ENCODE measurements around the gene EHMT1. TPM values are rescaled to one million over a fixed set of nuclear protein-coding genes. Genes with fewer than 3 reads are reported as not detected.
A peak's percentile ranks its signal among the peaks of the same experiment; 100 is the strongest.

The EHMT1 gene
- total RNA-seq, 2 donors from 2014 or later, result 93.1 to 184 TPM

GRCh38 chr9:137671721-137672120 is 52.9 kb downstream of the EHMT1 start:
- Mint-ChIP-seq H3K36me3 (peaks cover 7% of the 10 kb centered on the region), H3K27ac (no peak overlapping the region)
- ATAC-seq, result no peak

GRCh38 chr9:137672907-137673791 is 54.3 kb downstream of the EHMT1 start:
- DNase-seq (ENCODE audit: low spot score) (no peak), ATAC-seq (peak; percentile 70 to 75)
- Mint-ChIP-seq H3K27me3 (no peaks in the 10 kb centered on the region), H3K9me3 (no peaks in the 10 kb centered on the region), H3K4me1 (ENCODE audit: low read depth in 2 of 2) (peaks cover 38 to 43% of the 10 kb centered on the region in 2 donors), H3K27ac (peak overlapping the region in 1 of 2 donors; percentile 50), H3K4me3 (no peak overlapping the region), H3K36me3 (peaks cover 7% of the 10 kb centered on the region)

More at GRCh38 chr9:137671721-137672120, 52.9 kb downstream of the EHMT1 start:
- DNase-seq (ENCODE audit: low spot score), result no peak
- Mint-ChIP-seq H3K27me3 (no peaks in the 10 kb centered on the region), H3K4me3 (no peak overlapping the region), H3K9me3 (no peaks in the 10 kb centered on the region), H3K4me1 (ENCODE audit: low read depth in 2 of 2) (peaks cover 46 to 52% of the 10 kb centered on the region in 2 donors)

- ATAC-seq, result no peak
- H3K27ac Mint-ChIP-seq, result peak overlapping the region in 1 of 2 donors; percentile 42
- H3K4me3 Mint-ChIP-seq, result no peak overlapping the region
- H3K4me1 Mint-ChIP-seq (ENCODE audit: low read depth in 2 of 2), result peaks cover 38 to 41% of the 10 kb centered on the region in 2 donors
- no peak for DNase-seq (ENCODE audit: low spot score)
- peaks cover 7% of the 10 kb centered on the region for H3K36me3 Mint-ChIP-seq
- H3K9me3 Mint-ChIP-seq, result no peaks in the 10 kb centered on the region
- no peaks in the 10 kb centered on the region for H3K27me3 Mint-ChIP-seq
Measured at GRCh38 chr9:137673886-137674285, 55.1 kb downstream of the EHMT1 start.

GRCh38 chr9:137674307-137674975 is 55.6 kb downstream of the EHMT1 start:
- Mint-ChIP-seq H3K27me3 (no peaks in the 10 kb centered on the region), H3K36me3 (peaks cover 2% of the 10 kb centered on the region), H3K27ac (peak overlapping the region in 1 of 2 donors; percentile 42), H3K9me3 (no peaks in the 10 kb centered on the region), H3K4me1 (ENCODE audit: low read depth in 2 of 2) (peaks cover 37 to 39% of the 10 kb centered on the region in 2 donors), H3K4me3 (no peak overlapping the region)
- ATAC-seq (no peak), DNase-seq (ENCODE audit: low spot score) (no peak)

GRCh38 chr9:137674976-137675320 is 56.1 kb downstream of the EHMT1 start:
- ATAC-seq (no peak), DNase-seq (ENCODE audit: low spot score) (no peak)
- no peak overlapping the region for H3K4me3 Mint-ChIP-seq
- no peaks in the 10 kb centered on the region for H3K36me3 Mint-ChIP-seq
- peaks cover 39 to 42% of the 10 kb centered on the region in 2 donors for H3K4me1 Mint-ChIP-seq (ENCODE audit: low read depth in 2 of 2)
- H3K9me3 Mint-ChIP-seq, result no peaks in the 10 kb centered on the region
- no peaks in the 10 kb centered on the region for H3K27me3 Mint-ChIP-seq
- no peak overlapping the region for H3K27ac Mint-ChIP-seq

- peaks cover 35 to 41% of the 10 kb centered on the region in 2 donors for H3K4me1 Mint-ChIP-seq (ENCODE audit: low read depth in 2 of 2)
Measured at GRCh38 chr9:137676998-137677397, 58.2 kb downstream of the EHMT1 start.

DNA sequence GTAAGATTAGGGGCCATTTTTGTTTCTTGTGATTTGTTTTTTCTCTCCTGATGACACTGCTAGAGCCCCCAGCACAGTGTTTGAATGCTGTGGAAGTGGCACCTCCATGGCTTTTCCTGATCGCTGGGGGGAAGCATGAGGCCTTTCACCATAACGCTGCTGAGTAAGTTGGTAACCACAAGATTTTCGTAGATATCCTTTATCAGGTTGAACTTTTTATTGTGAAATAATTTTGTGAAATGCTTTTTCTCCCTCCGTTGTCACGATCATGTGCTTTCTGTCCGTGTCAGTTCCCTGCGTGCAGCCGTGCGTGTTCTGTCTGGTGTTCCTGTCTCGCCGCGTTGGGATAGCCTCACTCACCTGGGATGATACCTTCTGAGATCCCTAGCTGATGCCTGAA is 59.4 kb downstream of the EHMT1 start:
- Mint-ChIP-seq H3K27me3 (no peaks in the 10 kb centered on the region), H3K4me3 (no peak overlapping the region), H3K4me1 (ENCODE audit: low read depth in 2 of 2) (peaks cover 23 to 37% of the 10 kb centered on the region in 2 donors), H3K9me3 (no peaks in the 10 kb centered on the region), H3K36me3 (no peaks in the 10 kb centered on the region), H3K27ac (peak overlapping the region in 1 of 2 donors; percentile 8)
- peak in 1 of 2 donors; percentile 36 for ATAC-seq
- DNase-seq (ENCODE audit: low spot score), result no peak

More at GRCh38 chr9:137676998-137677397, 58.2 kb downstream of the EHMT1 start:
- Mint-ChIP-seq H3K36me3 (no peaks in the 10 kb centered on the region), H3K27ac (no peak overlapping the region), H3K9me3 (no peaks in the 10 kb centered on the region), H3K27me3 (no peaks in the 10 kb centered on the region), H3K4me3 (no peak overlapping the region)
- ATAC-seq (no peak), DNase-seq (ENCODE audit: low spot score) (no peak)

- DNase-seq (ENCODE audit: low spot score) (no peak), ATAC-seq (no peak)
- Mint-ChIP-seq H3K4me3 (no peak overlapping the region), H3K36me3 (no peaks in the 10 kb centered on the region), H3K27ac (peak overlapping the region in 1 of 2 donors; percentile 36), H3K4me1 (ENCODE audit: low read depth in 2 of 2) (peaks cover 19 to 34% of the 10 kb centered on the region in 2 donors), H3K9me3 (no peaks in the 10 kb centered on the region), H3K27me3 (no peaks in the 10 kb centered on the region)
Measured at GRCh38 chr9:137679249-137679648, 60.4 kb downstream of the EHMT1 start.

DNA sequence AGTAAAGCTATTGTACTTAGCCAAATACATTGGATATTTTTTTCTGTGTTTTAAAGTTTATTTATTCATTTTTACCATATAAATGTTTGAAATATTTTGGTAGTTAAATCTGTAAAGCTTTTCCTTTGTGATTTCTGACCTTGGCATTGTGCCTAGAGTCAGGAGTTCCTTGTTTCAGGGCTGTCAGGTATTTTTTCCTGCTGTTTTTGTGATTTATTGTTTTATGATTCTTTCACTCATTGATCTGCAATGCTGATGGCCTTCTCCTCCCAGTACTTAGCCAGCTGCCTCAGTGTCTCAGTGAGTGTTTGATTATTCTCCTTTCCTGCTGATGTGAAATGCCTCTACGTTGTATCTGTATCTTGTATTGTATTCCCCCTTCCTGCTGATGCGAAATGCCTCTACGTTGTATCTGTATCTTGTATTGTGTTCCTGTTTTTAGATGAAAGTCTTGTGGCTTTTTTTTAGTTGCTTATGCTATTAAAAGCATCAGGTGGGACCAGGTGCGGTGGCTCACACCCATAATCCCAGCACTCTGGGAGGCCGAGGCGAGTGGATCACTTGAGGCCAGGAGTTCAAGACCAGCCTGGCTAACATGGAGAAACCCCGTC is 61.0 kb downstream of the EHMT1 start:
- DNase-seq (ENCODE audit: low spot score), result no peak
- Mint-ChIP-seq H3K9me3 (no peaks in the 10 kb centered on the region), H3K36me3 (no peaks in the 10 kb centered on the region), H3K27me3 (no peaks in the 10 kb centered on the region), H3K4me1 (ENCODE audit: low read depth in 2 of 2) (peaks cover 20 to 30% of the 10 kb centered on the region in 2 donors), H3K27ac (peak overlapping the region in 1 of 2 donors; percentile 36), H3K4me3 (no peak overlapping the region)
- no peak for ATAC-seq

GRCh38 chr9:137680444-137681358 is 61.9 kb downstream of the EHMT1 start:
- peaks cover 29 to 34% of the 10 kb centered on the region in 2 donors for H3K4me1 Mint-ChIP-seq (ENCODE audit: low read depth in 2 of 2)

DNA sequence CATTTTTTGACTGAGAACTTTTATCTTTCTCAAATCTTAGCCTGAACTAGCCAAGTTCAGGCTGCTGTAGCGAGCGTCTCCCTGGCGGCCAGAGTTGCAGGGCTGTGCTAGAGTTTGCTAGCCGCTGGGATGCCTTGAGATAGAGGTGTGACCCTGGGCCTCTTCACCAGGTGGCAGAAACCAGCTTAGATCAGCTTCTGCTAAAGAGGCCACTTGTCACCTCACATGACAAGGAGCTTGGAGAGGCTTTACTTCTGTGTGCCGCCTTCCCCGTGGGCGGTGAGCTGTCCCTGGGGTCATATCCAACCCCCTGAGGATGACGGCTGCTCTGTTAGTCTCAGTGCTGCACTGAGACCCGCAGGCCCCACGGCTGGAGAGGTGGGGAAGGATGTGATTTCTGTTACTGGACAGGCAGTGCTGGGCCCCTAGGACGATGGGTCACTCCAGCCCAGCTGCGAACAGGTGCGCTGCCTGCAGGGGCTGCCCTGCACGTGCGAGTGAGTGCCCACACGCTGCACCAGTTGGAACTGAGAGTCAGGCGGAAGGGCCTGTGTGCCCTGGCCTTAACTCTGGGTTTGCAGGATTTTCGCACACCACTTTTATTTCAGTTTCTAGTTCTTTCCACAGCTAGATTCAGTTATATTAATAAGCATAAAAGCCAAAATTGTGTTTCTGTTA is 63.8 kb downstream of the EHMT1 start:
- Mint-ChIP-seq H3K27ac (no peak overlapping the region), H3K4me3 (no peak overlapping the region), H3K27me3 (no peaks in the 10 kb centered on the region), H3K4me1 (ENCODE audit: low read depth in 2 of 2) (peaks cover 41 to 43% of the 10 kb centered on the region in 2 donors), H3K9me3 (no peaks in the 10 kb centered on the region), H3K36me3 (no peaks in the 10 kb centered on the region)
- DNase-seq (ENCODE audit: low spot score) (no peak), ATAC-seq (no peak)

More at GRCh38 chr9:137680444-137681358, 61.9 kb downstream of the EHMT1 start:
- Mint-ChIP-seq H3K9me3 (no peaks in the 10 kb centered on the region), H3K27ac (no peak overlapping the region), H3K36me3 (no peaks in the 10 kb centered on the region), H3K27me3 (no peaks in the 10 kb centered on the region), H3K4me3 (no peak overlapping the region)
- no peak for DNase-seq (ENCODE audit: low spot score)
- no peak for ATAC-seq

- no peak overlapping the region for H3K27ac Mint-ChIP-seq
- ATAC-seq (no peak), DNase-seq (ENCODE audit: low spot score) (no peak)
- H3K36me3 Mint-ChIP-seq, result no peaks in the 10 kb centered on the region
- no peak overlapping the region for H3K4me3 Mint-ChIP-seq
- H3K9me3 Mint-ChIP-seq, result no peaks in the 10 kb centered on the region
- H3K4me1 Mint-ChIP-seq (ENCODE audit: low read depth in 2 of 2), result peaks cover 38 to 40% of the 10 kb centered on the region in 2 donors
- no peaks in the 10 kb centered on the region for H3K27me3 Mint-ChIP-seq
Measured at GRCh38 chr9:137683262-137683864, 64.6 kb downstream of the EHMT1 start.
